ENCODE results near the gene TLE6. TPM values are rescaled to one million over a fixed set of nuclear protein-coding genes. Genes with fewer than 3 reads are reported as not detected.

The TLE6 gene
- total and polyA plus RNA-seq, 2 of the 8 experiments (the other 6 are each of a cell fraction or from before 2014, with no cell fraction given), result 2.5 to 2.9 TPM

- H2AK5ac ChIP-seq (ENCODE audit: low read depth, low read length), result no peak overlapping the region
- no peak overlapping the region for H2BK20ac ChIP-seq (ENCODE audit: low read length)
- no peak overlapping the region for H4K8ac ChIP-seq (ENCODE audit: extremely low read depth, insufficient read depth, low read length)
- no peak overlapping the region for H2BK12ac ChIP-seq (ENCODE audit: low read depth, low read length)
- H4K91ac ChIP-seq (replicated peaks; ENCODE audit: insufficient read length, low read length), result no peak overlapping the region
- H3K36me3 ChIP-seq (ENCODE audit: control insufficient read depth in 2 of 4, insufficient read depth in 4 of 4, low read length in 3 of 4), result no peaks in the 10 kb centered on the region
- H3K79me2 ChIP-seq (ENCODE audit: control insufficient read depth in 1 of 2, insufficient read depth in 2 of 2, low read length in 2 of 2), result no peaks in the 10 kb centered on the region
- no peaks in the 10 kb centered on the region for H3K27me3 ChIP-seq (replicated peaks in 1 of 4; ENCODE audit: control insufficient read depth in 3 of 4, extremely low read depth in 1 of 4, insufficient read depth in 3 of 4, low read length in 3 of 4)
- H3K4me2 ChIP-seq (ENCODE audit: insufficient read depth in 1 of 2, low read depth in 2 of 2, low read length in 2 of 2), result no peak overlapping the region
- H3K4me1 ChIP-seq (replicated peaks in 1 of 4; ENCODE audit: control insufficient read depth in 3 of 4, insufficient read depth in 4 of 4, low read length in 3 of 4), result no peaks in the 10 kb centered on the region
- H3K27ac ChIP-seq (ENCODE audit: low read depth, low read length), result no peak overlapping the region
- 81% methylated on average over 5 of the region's 5 CpGs; no CpG with 5 or more reads in 1 of the 2 experiments for WGBS, 2 experiments (ENCODE audit: extremely low coverage in 1 of 2, insufficient coverage in 1 of 2, insufficient read length in 1 of 2, insufficient replicate concordance in 2 of 2, low coverage in 1 of 2, low lambda C conversion rate in 2 of 2, missing lambda C conversion rate in 1 of 2)
- H4K20me1 ChIP-seq (replicated peaks in 1 of 2; ENCODE audit: control insufficient read depth in 1 of 2, insufficient read depth in 2 of 2, low read length in 2 of 2), result no peaks in the 10 kb centered on the region
- POLR2A ChIA-PET (ENCODE audit: partially characterized antibody), result interaction anchor here (0.6 to 1.4 kb wide), 4 partner anchors 19 to 249 kb away, joined by 3 read pairs; no protein-coding TSS in a partner anchor
- H3K23ac ChIP-seq (ENCODE audit: insufficient read length), result no peak overlapping the region
- no peak overlapping the region for H2BK15ac ChIP-seq (ENCODE audit: low read length)
- no peak overlapping the region for H3K4ac ChIP-seq (replicated peaks; ENCODE audit: insufficient read length, low read depth, low read length)
- no peak overlapping the region for H3K9ac ChIP-seq (replicated peaks in 1 of 4; ENCODE audit: extremely low read depth in 1 of 4, low read depth in 3 of 4, low read length in 3 of 4)
- no peak overlapping the region for H3K18ac ChIP-seq (ENCODE audit: extremely low read depth, low read length)
- H2AFZ ChIP-seq (ENCODE audit: low read length), result no peak overlapping the region
- no peak overlapping the region for H3K14ac ChIP-seq (ENCODE audit: insufficient read length)
- no peaks in the 10 kb centered on the region for H3K79me1 ChIP-seq (ENCODE audit: low read depth, low read length)
- H2BK120ac ChIP-seq (replicated peaks; ENCODE audit: low read depth, low read length), result no peak overlapping the region
- H3K9me3 ChIP-seq (ENCODE audit: insufficient read depth in 2 of 2, low read depth in 1 of 2, low read length in 1 of 2), result no peaks in the 10 kb centered on the region
- no peak for DNase-seq (ENCODE audit: low read depth in 1 of 2, low spot score in 2 of 2)
- no peak overlapping the region for H3K56ac ChIP-seq (replicated peaks; ENCODE audit: insufficient read length, low read depth, low read length)
- CTCF ChIA-PET (ENCODE audit: partially characterized antibody), result interaction anchor here (0.7 to 2.2 kb wide), 11 partner anchors 12 to 336 kb away, joined by 3 to 10 read pairs (median 3); no protein-coding TSS in a partner anchor
- H3K23me2 ChIP-seq (ENCODE audit: low read depth, low read length), result no peaks in the 10 kb centered on the region
- H3K4me3 ChIP-seq (ENCODE audit: extremely low read depth in 1 of 4, insufficient read depth in 2 of 4, low read depth in 3 of 4, low read length in 4 of 4), result no peak overlapping the region
- no peak overlapping the region for H2BK5ac ChIP-seq (ENCODE audit: low read depth, low read length)
- no peak overlapping the region for H4K5ac ChIP-seq (ENCODE audit: insufficient read length, low read depth, low read length)
- no peak for FAIRE-seq
- TF ChIP-seq RXRA (IDR thresholded peaks at IDR 0.05; ENCODE audit: insufficient read depth, low read depth, low read length), result no peak
- no peak for TF ChIP-seq BACH1 (IDR thresholded peaks at IDR 0.05; ENCODE audit: low read length)
- TF ChIP-seq NRF1 (IDR thresholded peaks at IDR 0.05; ENCODE audit: low read depth, low read length), result no peak
- TF ChIP-seq CHD1 (IDR thresholded peaks at IDR 0.05; ENCODE audit: low read depth, low read length), result no peak
- no peak for TF ChIP-seq TBP (IDR thresholded peaks at IDR 0.05; ENCODE audit: low read depth, low read length)
- TF ChIP-seq NANOG (IDR thresholded peaks at IDR 0.05; ENCODE audit: insufficient read depth, low read depth, low read length, poor library complexity, severe bottlenecking), result no peak
- no peak for TF ChIP-seq CTBP2 (IDR thresholded peaks at IDR 0.05; ENCODE audit: borderline replicate concordance, insufficient read depth, insufficient read length, low read length)
- no peak for TF ChIP-seq KDM1A (IDR thresholded peaks at IDR 0.05; ENCODE audit: borderline replicate concordance, low read length)
- TF ChIP-seq, protein P1, sequence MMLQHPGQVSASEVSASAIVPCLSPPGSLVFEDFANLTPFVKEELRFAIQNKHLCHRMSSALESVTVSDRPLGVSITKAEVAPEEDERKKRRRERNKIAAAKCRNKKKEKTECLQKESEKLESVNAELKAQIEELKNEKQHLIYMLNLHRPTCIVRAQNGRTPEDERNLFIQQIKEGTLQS (IDR thresholded peaks at IDR 0.05; ENCODE audit: insufficient read depth, low read depth, low read length), result no peak
- TF ChIP-seq USF2 (IDR thresholded peaks at IDR 0.05; ENCODE audit: low read length), result no peak
- no peak for TF ChIP-seq SP2 (IDR thresholded peaks at IDR 0.05; ENCODE audit: low read length)
These were observed 8.3 kb upstream of the TLE6 start for GRCh38 chr19:2969104-2969504.
